Erythroblast (primary cell): ENCODE measurements around the gene SLC35F4.
"Not testable (repeated sequence)": the region's sequence is repeated elsewhere in the genome, so short reads cannot be mapped to it uniquely, and the experiment has no call there.

Experiments used
- DNase-seq, 2 experiments: peaks; one replicate each; lab custom pipeline; 2025; lab: John Stamatoyannopoulos, UW
- GATA1 ChIP-seq: IDR thresholded peaks from 2 replicates; pipeline ENCODE4 v1.6.1; 2011; ENCODE audit warnings: low read depth, mild to moderate bottlenecking, control low read depth, low read length, moderate library complexity
- POLR2A ChIP-seq: IDR thresholded peaks from 2 replicates; pipeline ENCODE4 v1.6.1; 2011; ENCODE audit warnings: mild to moderate bottlenecking, low read length

The SLC35F4 gene

GRCh38 chr14:57866199-57866705 lies 360 bp upstream of the SLC35F4 start:
- no peak for TF ChIP-seq GATA1
- no peak for TF ChIP-seq POLR2A
- no peak for DNase-seq

GRCh38 chr14:57865066-57865402 lies 858 bp downstream of the SLC35F4 start:
- TF ChIP-seq POLR2A (no peak), GATA1 (no peak)
- no peak for DNase-seq

GRCh38 chr14:57864659-57865058 lies 1.2 kb downstream of the SLC35F4 start:
- no peak for DNase-seq
- TF ChIP-seq GATA1 (no peak), POLR2A (no peak)

GRCh38 chr14:57863471-57863870 lies 2.4 kb downstream of the SLC35F4 start:
- DNase-seq, result no peak
- TF ChIP-seq GATA1 (no peak), POLR2A (no peak)

- not testable (repeated sequence) for DNase-seq
These were observed 10.2 kb downstream of the SLC35F4 start for GRCh38 chr14:57855666-57856065.

- no peak for DNase-seq
- TF ChIP-seq POLR2A (no peak), GATA1 (no peak)
These were observed 11.3 kb downstream of the SLC35F4 start for GRCh38 chr14:57854571-57854970.

- TF ChIP-seq GATA1 (no peak), POLR2A (no peak)
- DNase-seq, result no peak
These were observed 14.5 kb downstream of the SLC35F4 start for GRCh38 chr14:57851354-57851753.

GRCh38 chr14:57848786-57849185 lies 17.1 kb downstream of the SLC35F4 start:
- DNase-seq, result no peak

GRCh38 chr14:57848353-57848752 lies 17.5 kb downstream of the SLC35F4 start:
- DNase-seq, result no peak
- no peak for TF ChIP-seq GATA1
- no peak for TF ChIP-seq POLR2A

More at GRCh38 chr14:57848786-57849185, 17.1 kb downstream of the SLC35F4 start:
- TF ChIP-seq POLR2A, result no peak
- TF ChIP-seq GATA1, result no peak

- DNase-seq, result no peak
- TF ChIP-seq POLR2A (no peak), GATA1 (no peak)
These were observed 18.2 kb downstream of the SLC35F4 start for GRCh38 chr14:57847706-57848105.

- TF ChIP-seq GATA1, result no peak
- TF ChIP-seq POLR2A, result no peak
These were observed 18.8 kb downstream of the SLC35F4 start for GRCh38 chr14:57847096-57847495.

GRCh38 chr14:57846596-57846995 lies 19.3 kb downstream of the SLC35F4 start:
- no peak for TF ChIP-seq POLR2A
- no peak for TF ChIP-seq GATA1
- no peak for DNase-seq

More at GRCh38 chr14:57847096-57847495, 18.8 kb downstream of the SLC35F4 start:
- no peak for DNase-seq

- no peak for DNase-seq
- TF ChIP-seq POLR2A, result no peak
- no peak for TF ChIP-seq GATA1
These were observed 19.9 kb downstream of the SLC35F4 start for GRCh38 chr14:57845802-57846531.

GRCh38 chr14:57845316-57845715 lies 20.6 kb downstream of the SLC35F4 start:
- DNase-seq, result no peak
- TF ChIP-seq GATA1 (no peak), POLR2A (no peak)

- DNase-seq, result no peak
- TF ChIP-seq GATA1 (no peak), POLR2A (no peak)
These were observed 28.6 kb downstream of the SLC35F4 start for GRCh38 chr14:57837267-57837666.
